Measurements from ENCODE around the gene ZNF595.

The ZNF595 gene

DNA sequence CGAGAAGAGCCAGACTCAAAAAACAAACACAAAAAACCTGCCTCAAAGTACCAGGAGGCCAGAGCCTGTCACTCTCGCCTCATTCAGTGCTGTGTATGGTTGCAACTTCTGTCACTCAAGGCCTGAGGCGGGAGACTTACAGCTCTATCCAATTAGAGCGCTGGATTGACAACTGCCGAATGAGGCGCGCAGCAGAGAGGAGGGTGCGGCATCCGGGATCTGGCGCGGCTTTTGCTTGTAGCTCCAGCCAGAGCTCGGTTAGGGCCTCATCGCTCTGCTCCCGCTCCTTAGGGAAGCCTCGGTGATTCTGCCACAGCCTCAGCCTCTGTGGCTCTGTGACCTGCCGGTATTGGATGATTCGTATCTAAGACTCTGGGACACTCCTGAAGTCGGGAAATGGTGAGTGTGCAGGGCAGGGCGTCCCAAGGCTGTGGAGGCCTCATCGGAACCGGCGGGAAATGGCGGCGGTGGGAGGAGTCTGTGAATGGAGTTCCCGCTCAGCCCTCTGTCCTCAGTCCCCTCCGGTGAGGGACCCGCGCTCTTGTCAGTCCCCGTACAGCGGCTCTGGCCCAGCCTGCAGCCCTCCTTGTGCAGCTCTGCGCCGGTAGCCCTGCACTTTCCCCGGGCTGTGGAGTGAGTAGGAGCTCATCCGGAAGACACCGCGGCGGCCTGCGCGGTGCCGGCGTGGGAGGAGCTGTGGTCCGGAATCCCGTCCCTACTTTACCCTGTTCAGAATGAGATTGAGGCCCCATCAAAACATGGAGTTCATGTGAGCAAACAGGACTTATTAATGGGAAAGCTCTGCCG, 71.4 kb downstream of the ZNF595 start, which contains the start of gene ZNF718:
ZNF718 (plus strand) TSS at position 227 of the 807 bp plus-strand sequence; CDS start at position 397, 170 bp downstream.
- Histone ChIP-seq H3K27me3 (ENCODE audit: control insufficient read depth, insufficient read depth, low read length) (no peaks in the 10 kb centered on the region), H3K9me3 (ENCODE audit: control insufficient read depth, insufficient read depth, low read length) (0 out of 2 replicates have a peak, but pooled peaks cover 3% of the 10 kb centered on the region), H3K36me3 (ENCODE audit: control insufficient read depth, insufficient read depth, low read length) (peaks cover 31% of the 10 kb centered on the region), H3K4me3 (ENCODE audit: low read depth, low read length) (peak within 1 kb of the TSS; percentile 90), H3K4me1 (ENCODE audit: control insufficient read depth, insufficient read depth, low read length) (no peaks in the 10 kb centered on the region), H3K27ac (ENCODE audit: low read depth, low read length) (peak within 1 kb of the TSS; percentile 94), H3K9ac (ENCODE audit: low read depth, low read length) (peak within 1 kb of the TSS; percentile 97)

DNA sequence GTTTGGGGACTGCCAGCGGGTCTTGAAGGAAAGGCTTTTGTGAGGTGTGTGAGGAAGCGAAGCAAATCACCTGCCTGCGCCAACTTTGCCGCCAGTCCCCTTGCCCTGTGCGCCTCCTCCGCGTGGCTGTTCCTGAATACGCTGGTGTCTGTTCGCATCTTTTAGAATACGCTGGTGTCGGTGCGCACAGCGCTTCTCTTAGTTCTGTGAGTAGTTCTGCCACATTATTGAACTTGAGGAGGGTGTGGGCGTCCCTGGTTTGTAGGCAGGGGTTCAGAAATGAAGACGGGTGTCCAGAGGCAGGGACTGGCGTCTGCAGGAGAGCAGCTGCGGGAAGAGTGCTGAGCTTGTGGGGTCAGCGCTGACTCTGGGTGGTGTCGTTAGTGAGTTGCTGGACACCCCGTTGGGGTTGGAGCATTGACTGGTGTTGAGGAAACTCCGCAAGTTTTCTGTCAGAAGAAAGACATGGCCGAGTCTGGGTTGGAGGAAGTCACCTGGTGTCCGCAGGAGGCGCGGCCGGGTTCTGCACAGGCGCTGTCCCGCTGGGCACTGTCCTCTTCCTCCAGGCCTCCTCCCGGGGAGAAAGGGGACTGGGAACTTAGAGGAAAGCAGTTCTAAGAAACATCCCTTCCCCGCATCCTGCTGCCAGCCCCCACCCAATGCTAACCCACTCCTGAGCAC, 72.1 kb downstream of the ZNF595 start:
- Histone ChIP-seq H3K27me3 (ENCODE audit: control insufficient read depth, insufficient read depth, low read length) (no peaks in the 10 kb centered on the region), H3K4me3 (ENCODE audit: low read depth, low read length) (peak overlapping the region; percentile 90), H3K27ac (ENCODE audit: low read depth, low read length) (peak overlapping the region; percentile 94), H3K9me3 (ENCODE audit: control insufficient read depth, insufficient read depth, low read length) (0 out of 2 replicates have a peak, but pooled peaks cover 3% of the 10 kb centered on the region), H3K36me3 (ENCODE audit: control insufficient read depth, insufficient read depth, low read length) (peaks cover 33% of the 10 kb centered on the region), H3K4me1 (ENCODE audit: control insufficient read depth, insufficient read depth, low read length) (no peaks in the 10 kb centered on the region), H3K9ac (ENCODE audit: low read depth, low read length) (peak overlapping the region; percentile 97)

DNA sequence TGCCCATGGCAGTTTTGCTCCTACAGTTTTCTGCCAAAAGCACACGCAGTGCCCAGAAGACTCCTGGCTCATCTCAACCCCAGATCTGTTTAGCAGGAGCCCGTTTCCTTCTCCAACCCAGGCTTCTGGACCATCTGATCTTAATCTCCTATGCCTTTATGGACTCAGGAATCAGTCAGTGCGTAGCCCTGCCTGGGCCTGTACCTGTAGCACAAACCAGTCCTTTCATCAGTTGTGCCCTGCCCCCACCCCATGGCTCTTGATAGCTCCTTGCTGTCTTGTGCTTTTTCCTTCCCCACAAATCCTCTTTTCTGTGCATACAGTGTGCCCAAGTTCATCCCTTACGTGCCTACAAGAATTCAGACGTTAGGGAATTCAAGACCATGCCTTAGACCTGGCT, 72.7 kb downstream of the ZNF595 start:
- Histone ChIP-seq H3K4me3 (ENCODE audit: low read depth, low read length) (peak overlapping the region; percentile 90), H3K27me3 (ENCODE audit: control insufficient read depth, insufficient read depth, low read length) (no peaks in the 10 kb centered on the region), H3K9me3 (ENCODE audit: control insufficient read depth, insufficient read depth, low read length) (0 out of 2 replicates have a peak, but pooled peaks cover 3% of the 10 kb centered on the region), H3K9ac (ENCODE audit: low read depth, low read length) (no peak overlapping the region), H3K36me3 (ENCODE audit: control insufficient read depth, insufficient read depth, low read length) (peaks cover 36% of the 10 kb centered on the region), H3K27ac (ENCODE audit: low read depth, low read length) (no peak overlapping the region), H3K4me1 (ENCODE audit: control insufficient read depth, insufficient read depth, low read length) (no peaks in the 10 kb centered on the region)

DNA sequence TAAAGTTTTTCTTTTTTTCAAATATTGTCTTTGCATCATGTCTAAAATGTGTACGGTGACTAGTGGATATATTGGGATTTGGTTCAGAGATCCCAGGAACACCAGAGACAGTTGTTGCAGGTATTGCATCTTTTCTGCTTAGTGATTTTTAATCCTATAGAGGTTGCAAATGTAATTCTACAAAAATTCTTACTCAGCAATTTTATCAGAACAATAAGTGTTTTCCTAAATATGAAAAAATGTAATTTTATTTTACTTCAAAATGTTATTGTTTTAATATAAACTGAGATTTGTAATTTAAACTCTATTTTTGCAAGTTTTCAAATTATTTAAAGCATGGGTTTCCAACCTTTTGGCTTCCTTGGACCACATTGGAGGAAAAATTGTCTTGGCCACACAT, 79.4 kb downstream of the ZNF595 start:
- no peak overlapping the region for H3K27ac ChIP-seq (ENCODE audit: low read depth, low read length)
- no peak overlapping the region for H3K4me3 ChIP-seq (ENCODE audit: low read depth, low read length)
- no peaks in the 10 kb centered on the region for H3K4me1 ChIP-seq (ENCODE audit: control insufficient read depth, insufficient read depth, low read length)
- peaks cover 76% of the 10 kb centered on the region for H3K36me3 ChIP-seq (ENCODE audit: control insufficient read depth, insufficient read depth, low read length)
- no peak overlapping the region for H3K9ac ChIP-seq (ENCODE audit: low read depth, low read length)
- peaks cover 6% of the 10 kb centered on the region for H3K9me3 ChIP-seq (ENCODE audit: control insufficient read depth, insufficient read depth, low read length)
- no peaks in the 10 kb centered on the region for H3K27me3 ChIP-seq (ENCODE audit: control insufficient read depth, insufficient read depth, low read length)

Measured in HUES48 (cell line).